Lung (tissue), 12 donors: ENCODE measurements around the gene SKOR2. TPM values are rescaled to one million over a fixed set of nuclear protein-coding genes. Genes with fewer than 3 reads are reported as not detected.

ENCODE experiments used
- ATAC-seq: fragments of 200-7000 bp; cut with Tn5 transposase; one replicate; pipeline ENCODE4 v1.9.1; 2020; ENCODE audit warnings: moderate number of reproducible peaks; ENCODE audit not compliant: insufficient read depth, low FRiP score
- DNase-seq, 3 donors: peaks; one replicate each; pipeline ENCODE4 v3.0.0-alpha.2; 2013 to 2017
- H3K27ac ChIP-seq, 2 donors: one replicate each; pipeline ENCODE4 v1.5.1; 2013; ENCODE audit warnings: mild to moderate bottlenecking in 2 of 2, moderate library complexity in 2 of 2, control low read depth in 1 of 2, inconsistent platforms in 1 of 2, low read depth in 1 of 2, low read length in 1 of 2
- H3K27me3 ChIP-seq, 3 donors: one replicate each; pipeline ENCODE4 v1.5.1; 2013; ENCODE audit warnings: low read length in 2 of 3; ENCODE audit not compliant: control insufficient read depth in 3 of 3, insufficient read depth in 3 of 3
- H3K36me3 ChIP-seq, 4 donors: one replicate each; pipeline ENCODE4 v1.5.1; 2013; ENCODE audit warnings: low read length in 4 of 4, mild to moderate bottlenecking in 1 of 4, moderate library complexity in 1 of 4; ENCODE audit not compliant: control insufficient read depth in 4 of 4, insufficient read depth in 4 of 4
- H3K4me1 ChIP-seq, 5 donors: one replicate each; pipeline ENCODE4 v1.5.1; 2013; ENCODE audit warnings: low read length in 5 of 5, mild to moderate bottlenecking in 2 of 5, moderate library complexity in 1 of 5; ENCODE audit not compliant: control insufficient read depth in 5 of 5, insufficient read depth in 5 of 5
- H3K4me3 ChIP-seq: one replicate; pipeline ENCODE4 v1.5.1; 2013; ENCODE audit warnings: mild to moderate bottlenecking, control low read depth, moderate library complexity
- H3K9ac ChIP-seq, 2 donors: one replicate each; pipeline ENCODE4 v1.5.1; 2013; ENCODE audit warnings: low read length in 2 of 2, control low read depth in 1 of 2; ENCODE audit not compliant: insufficient read depth in 1 of 2
- H3K9me3 ChIP-seq, 4 donors: one replicate each; pipeline ENCODE4 v1.5.1; 2013; ENCODE audit warnings: low read length in 3 of 4, mild to moderate bottlenecking in 1 of 4, moderate library complexity in 1 of 4; ENCODE audit not compliant: control insufficient read depth in 4 of 4, insufficient read depth in 3 of 4
- WGBS, 2 donors: extraction: QIAGEN DNeasy Blood & Tissue Kit; methylation state at CpG; one replicate each; pipeline ENCODE4 v1.1.7; 2013; 5-methylcytosine and 5-hydroxymethylcytosine counted together
- polyA plus RNA-seq, 2 donors: library from polyadenylated mRNA; stranded (reverse); fragments of 200-250 nt; gene quantifications; one replicate each; pipeline ENCODE4 v1.2.1, GENCODE V29; 2013
- total RNA-seq, 2 donors: library from RNA; depleted of rRNA in 1 of 2; stranded (reverse); fragments of >200 nt in 1 of 2; gene quantifications; one replicate each; pipeline ENCODE4 v1.2.1, GENCODE V29; 2014 to 2021
- TF ChIP-seq, protein P1 (sequence below): IDR thresholded peaks from 2 replicates; pipeline ENCODE4 v1.5.1; 2012; ENCODE audit warnings: mild to moderate bottlenecking; ENCODE audit errors: control extremely low read depth, extremely low read depth
- donor health status: control.
- donor health status: control.
- donor health status: Bipolar disorder and iron deficiency.
- donor health status: healthy.
- donor health status: DM: yes; HTN: yes; CAD: no.

Gene SKOR2
- total and polyA plus RNA-seq, 4 donors: not detected

DNA sequence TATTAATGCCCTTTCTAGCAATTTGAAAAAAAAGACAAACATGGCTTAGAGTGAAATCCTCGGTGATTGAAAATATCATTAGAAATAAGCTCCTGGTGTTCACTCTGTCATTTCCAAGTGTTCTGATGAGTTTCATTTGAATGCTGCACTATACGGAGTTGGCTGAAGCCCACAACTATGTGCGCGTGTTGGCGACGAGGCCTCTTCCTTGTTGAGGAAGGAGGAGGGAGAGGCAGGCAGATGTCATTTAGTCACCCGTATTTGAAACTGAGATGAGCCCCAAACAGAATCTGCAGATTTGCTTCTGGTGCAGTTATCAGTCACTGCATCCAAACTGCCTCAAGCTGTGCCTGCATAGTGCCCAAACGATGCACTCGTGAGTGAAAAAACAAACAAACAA is 23.5 kb upstream of the SKOR2 start:
- H3K9me3 ChIP-seq: peaks cover 0 to 2% (median 0%) of the 10 kb centered on the region in 4 donors
- WGBS, 2 donors: 45 to 55% methylated on average over 9 of the region's 9 CpGs

DNA sequence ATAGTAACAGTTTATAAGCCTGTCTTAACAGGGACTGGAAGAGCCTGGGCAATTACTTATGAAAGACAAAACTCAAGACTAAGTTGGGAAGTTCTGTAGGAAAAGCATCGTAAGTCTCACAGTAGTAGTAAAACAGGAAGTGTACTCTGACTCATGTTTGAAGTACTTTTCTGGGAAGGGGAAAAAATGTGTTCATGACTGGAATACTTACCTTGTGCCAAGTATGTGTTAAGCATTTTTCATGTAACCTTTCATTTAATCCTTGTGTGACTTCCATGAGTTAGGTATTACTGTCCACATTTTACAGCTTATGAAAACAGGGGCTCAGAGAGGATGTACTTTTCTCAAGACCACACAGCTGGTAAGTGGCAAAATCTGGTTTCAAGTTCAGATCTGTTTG is 13.7 kb upstream of the SKOR2 start:
- ATAC-seq (no peak), DNase-seq (no peak)
- Histone ChIP-seq H3K36me3 (no peaks in the 10 kb centered on the region), H3K4me1 (peaks cover 0 to 10% (median 0%) of the 10 kb centered on the region in 5 donors), H3K27ac (no peak overlapping the region), H3K4me3 (no peak overlapping the region), H3K9me3 (peaks cover 0 to 16% (median 0%) of the 10 kb centered on the region in 4 donors), H3K9ac (no peak overlapping the region), H3K27me3 (peaks cover 9 to 68% (median 50%) of the 10 kb centered on the region in 3 donors)
- TF ChIP-seq, protein P1, sequence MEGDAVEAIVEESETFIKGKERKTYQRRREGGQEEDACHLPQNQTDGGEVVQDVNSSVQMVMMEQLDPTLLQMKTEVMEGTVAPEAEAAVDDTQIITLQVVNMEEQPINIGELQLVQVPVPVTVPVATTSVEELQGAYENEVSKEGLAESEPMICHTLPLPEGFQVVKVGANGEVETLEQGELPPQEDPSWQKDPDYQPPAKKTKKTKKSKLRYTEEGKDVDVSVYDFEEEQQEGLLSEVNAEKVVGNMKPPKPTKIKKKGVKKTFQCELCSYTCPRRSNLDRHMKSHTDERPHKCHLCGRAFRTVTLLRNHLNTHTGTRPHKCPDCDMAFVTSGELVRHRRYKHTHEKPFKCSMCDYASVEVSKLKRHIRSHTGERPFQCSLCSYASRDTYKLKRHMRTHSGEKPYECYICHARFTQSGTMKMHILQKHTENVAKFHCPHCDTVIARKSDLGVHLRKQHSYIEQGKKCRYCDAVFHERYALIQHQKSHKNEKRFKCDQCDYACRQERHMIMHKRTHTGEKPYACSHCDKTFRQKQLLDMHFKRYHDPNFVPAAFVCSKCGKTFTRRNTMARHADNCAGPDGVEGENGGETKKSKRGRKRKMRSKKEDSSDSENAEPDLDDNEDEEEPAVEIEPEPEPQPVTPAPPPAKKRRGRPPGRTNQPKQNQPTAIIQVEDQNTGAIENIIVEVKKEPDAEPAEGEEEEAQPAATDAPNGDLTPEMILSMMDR: no peak
- WGBS, 2 donors: 17 to 25% methylated on average over 1 of the region's 1 CpG

More for the DNA sequence above, 23.5 kb upstream of the SKOR2 start:
- peaks cover 0 to 15% (median 0%) of the 10 kb centered on the region in 3 donors for H3K27me3 ChIP-seq
- H3K4me3 ChIP-seq: no peak overlapping the region
- ATAC-seq (no peak), DNase-seq (no peak)
- no peak overlapping the region for H3K27ac ChIP-seq
- no peaks in the 10 kb centered on the region for H3K36me3 ChIP-seq
- TF ChIP-seq, protein P1: no peak
- no peak overlapping the region for H3K9ac ChIP-seq
- H3K4me1 ChIP-seq: no peaks in the 10 kb centered on the region

DNA sequence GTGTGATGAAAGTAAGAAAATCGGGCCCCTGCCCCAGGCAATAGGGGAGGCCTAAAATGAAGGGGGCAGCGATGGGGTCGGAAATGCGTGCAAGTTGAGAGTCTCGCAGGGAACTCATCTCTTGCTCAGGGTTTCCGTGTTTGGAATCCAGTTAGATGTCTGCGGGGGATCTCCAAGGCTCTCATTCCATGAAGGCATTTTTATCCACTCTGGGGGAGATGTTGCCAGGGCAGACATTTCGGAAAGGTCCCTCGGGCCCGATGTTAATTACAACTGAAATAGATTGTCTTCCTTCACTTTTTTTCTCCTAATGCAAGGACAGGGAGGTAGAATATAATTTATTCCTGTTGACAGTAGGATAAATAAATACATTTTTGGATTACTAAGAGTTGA is 12.8 kb upstream of the SKOR2 start:
- no peak for DNase-seq
- Histone ChIP-seq H3K4me1 (peaks cover 0 to 10% (median 0%) of the 10 kb centered on the region in 5 donors), H3K36me3 (no peaks in the 10 kb centered on the region), H3K27me3 (peaks cover 12 to 73% (median 56%) of the 10 kb centered on the region in 3 donors), H3K9me3 (peaks cover 0 to 20% (median 0%) of the 10 kb centered on the region in 4 donors), H3K4me3 (no peak overlapping the region), H3K9ac (no peak overlapping the region), H3K27ac (no peak overlapping the region)
- ATAC-seq: no peak
- TF ChIP-seq, protein P1: no peak
- 7 to 11% methylated on average over 10 of the region's 10 CpGs for WGBS, 2 donors
